HL-60 (cell line): ENCODE results near the gene MRPS22.

Experiments used
- CTCF ChIP-seq: IDR thresholded peaks from one replicate; pipeline ENCODE4 v1.5.1; 2011; ENCODE audit warnings: low read length, control low read depth, inconsistent platforms; ENCODE audit not compliant: insufficient read depth
- GABPA ChIP-seq: IDR thresholded peaks from 2 replicates; pipeline ENCODE4 v1.6.1; 2012; ENCODE audit warnings: low read depth
- POLR2AphosphoS5 ChIP-seq: IDR thresholded peaks from 2 replicates; pipeline ENCODE4 v1.6.1; 2012; ENCODE audit warnings: low read depth

- no peak for TF ChIP-seq POLR2AphosphoS5
- no peak for TF ChIP-seq CTCF
- no peak for TF ChIP-seq GABPA
Measured at GRCh38 chr3:139325551-139325950, 18.3 kb upstream of the MRPS22 start.
